Measurements from ENCODE around the gene ARV1.
"Not testable (repeated sequence)": the region's sequence is repeated elsewhere in the genome, so short reads cannot be mapped to it uniquely, and the experiment has no call there.

The ARV1 gene

DNA sequence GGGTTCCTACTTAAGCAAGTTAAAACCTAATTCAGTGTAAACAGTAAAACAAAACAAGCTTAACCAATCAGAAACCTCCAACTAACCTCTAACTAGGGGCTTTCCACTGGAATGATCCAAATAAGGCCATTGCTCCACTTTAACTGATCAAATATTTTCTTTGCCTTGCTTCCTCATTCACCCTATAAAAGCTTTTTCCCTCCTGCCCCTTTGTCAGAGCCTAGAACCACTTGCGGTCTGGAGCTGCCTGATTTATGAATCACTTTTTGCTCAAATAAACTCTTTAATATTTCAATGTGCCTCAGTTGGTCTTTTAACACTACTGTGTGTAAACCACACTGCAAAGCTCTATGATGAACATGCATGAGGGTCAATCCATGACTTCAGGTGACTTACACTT lies 65.7 kb downstream of the ARV1 start:
- no peak for DNase-seq (ENCODE audit: low read depth)

GRCh38 chr1:231045286-231045685 lies 66.4 kb downstream of the ARV1 start:
- no peak for DNase-seq (ENCODE audit: low read depth)

DNA sequence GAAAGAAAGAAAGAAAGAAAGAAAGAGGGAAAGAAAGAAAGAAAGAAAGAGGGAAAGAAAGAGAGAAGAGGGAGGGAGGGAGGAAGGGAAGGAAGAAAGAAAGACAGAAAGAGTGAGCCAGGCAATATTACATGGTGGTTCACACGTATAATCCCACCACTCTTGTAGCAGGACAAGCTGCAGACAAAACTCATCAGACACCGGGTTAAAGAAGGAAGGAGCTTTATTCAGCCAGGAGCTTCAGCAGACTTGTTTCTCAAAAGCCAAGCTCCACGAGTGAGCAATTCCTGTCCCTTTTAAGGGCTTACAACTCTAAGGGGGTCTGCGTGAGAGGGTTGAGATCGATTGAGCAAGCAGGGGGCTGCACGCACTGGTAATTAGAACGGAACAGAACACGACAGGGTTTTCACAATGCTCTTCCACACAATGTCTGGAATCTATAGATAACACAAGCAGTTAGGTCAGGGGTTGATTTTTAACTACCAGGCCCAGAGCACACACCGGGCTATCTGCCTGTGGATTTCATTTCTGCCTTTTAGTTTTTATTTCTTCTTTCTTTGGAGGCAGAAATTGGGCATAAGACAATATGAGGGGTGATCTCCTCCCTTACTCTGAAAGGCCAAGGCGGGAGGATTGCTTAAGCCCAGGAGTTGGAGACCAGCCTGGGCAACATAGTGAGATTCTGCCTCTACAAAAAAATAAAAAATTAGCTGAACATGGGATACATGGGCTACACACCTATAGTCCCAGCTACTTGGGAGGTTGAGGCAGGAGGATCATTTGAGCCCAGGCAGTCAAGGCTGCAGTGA lies 67.2 kb downstream of the ARV1 start:
- DNase-seq (ENCODE audit: low read depth): not testable (repeated sequence)

GRCh38 chr1:231046730-231047395 lies 68.0 kb downstream of the ARV1 start:
- no peak for DNase-seq (ENCODE audit: low read depth)

DNA sequence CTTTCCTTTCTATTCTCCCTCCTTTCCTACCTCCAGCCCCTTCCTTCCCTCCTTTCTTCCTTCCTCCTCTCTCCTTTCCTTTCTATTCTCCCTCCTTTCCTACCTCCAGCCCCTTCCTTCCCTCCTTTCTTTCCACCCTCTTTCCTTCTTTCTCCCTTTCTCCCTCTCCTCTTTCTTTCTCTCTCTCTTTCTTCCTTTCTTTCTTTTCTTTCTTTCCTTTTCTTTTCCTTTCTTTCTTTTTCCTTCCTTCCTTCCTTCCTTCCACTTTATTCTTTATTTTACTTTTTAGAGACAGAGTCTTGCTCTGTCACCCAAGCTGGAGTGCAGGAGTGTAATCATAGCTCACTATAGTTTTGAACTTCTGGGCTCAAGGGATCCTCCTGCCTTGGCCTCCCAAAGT lies 68.6 kb downstream of the ARV1 start:
- not testable (repeated sequence) for DNase-seq (ENCODE audit: low read depth)

GRCh38 chr1:231048419-231048818 lies 69.5 kb downstream of the ARV1 start:
- not testable (repeated sequence) for DNase-seq (ENCODE audit: low read depth)

DNA sequence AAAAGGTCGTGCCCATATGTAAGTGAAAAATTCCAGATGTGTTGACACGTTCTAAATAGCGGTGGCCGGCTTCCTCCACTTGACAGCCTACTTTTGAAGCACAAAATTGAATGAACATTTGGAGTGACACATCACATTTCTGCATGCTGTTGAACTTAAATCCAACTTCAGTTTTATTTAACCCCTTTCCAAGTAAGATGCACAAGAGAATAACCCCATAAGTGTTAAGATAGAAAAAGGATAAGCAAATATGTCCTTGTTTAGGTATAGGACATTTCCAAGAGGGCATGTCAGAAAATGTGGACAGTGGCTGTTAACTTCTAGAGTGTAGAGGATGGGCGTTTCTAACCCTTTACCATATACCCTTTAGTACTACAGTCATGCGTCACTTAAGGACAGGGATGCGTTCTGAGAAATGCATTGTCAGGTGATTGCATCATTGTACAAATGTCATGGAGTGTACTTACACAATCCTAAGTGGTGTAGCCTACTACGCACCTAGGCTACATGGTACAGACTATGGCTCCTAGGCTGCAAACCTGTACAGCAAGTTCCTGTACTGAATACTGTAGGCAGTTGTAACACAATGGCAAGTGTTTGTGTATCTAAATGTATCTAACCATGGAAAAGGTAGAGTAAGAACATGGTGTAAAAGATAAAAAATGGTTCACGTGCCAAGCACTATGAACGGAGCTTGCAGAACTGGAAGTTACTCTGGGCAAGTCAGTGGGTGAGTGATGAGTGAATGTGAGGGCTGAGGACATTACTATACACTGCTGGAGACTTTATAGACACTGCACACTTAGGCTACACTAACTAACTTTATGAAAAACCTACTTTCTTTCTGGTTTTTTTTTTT lies 70.5 kb downstream of the ARV1 start:
- DNase-seq (ENCODE audit: low read depth): no peak
